Spinal cord (tissue), 10 donors: ENCODE measurements around the gene WAC. TPM values are rescaled to one million over a fixed set of nuclear protein-coding genes. Genes with fewer than 3 reads are reported as not detected.
"Not testable (repeated sequence)": the region's sequence is repeated elsewhere in the genome, so short reads cannot be mapped to it uniquely, and the experiment has no call there.

Experiments used
- DNase-seq, 6 donors: peaks; one replicate each; pipeline versions ENCODE4 v3.0.0 to v3.0.0-alpha.2; 2013 to 2015; ENCODE audit warnings: low spot score in 6 of 6, low read depth in 4 of 6
- H3K27ac ChIP-seq: one replicate; pipeline ENCODE4 v1.5.1; 2013; ENCODE audit warnings: low read depth, low read length, control low read depth
- H3K27me3 ChIP-seq: one replicate; pipeline ENCODE4 v1.6.1; 2013; ENCODE audit warnings: low read length; ENCODE audit not compliant: control insufficient read depth, insufficient read depth
- H3K36me3 ChIP-seq: one replicate; pipeline ENCODE4 v1.6.1; 2013; ENCODE audit warnings: low read length; ENCODE audit not compliant: control insufficient read depth, insufficient read depth
- H3K4me1 ChIP-seq: one replicate; pipeline ENCODE4 v1.6.1; 2013; ENCODE audit warnings: low read length; ENCODE audit not compliant: control insufficient read depth, insufficient read depth
- H3K4me3 ChIP-seq: one replicate; pipeline ENCODE4 v1.5.1; 2013; ENCODE audit warnings: low read depth, low read length, control low read depth
- H3K9me3 ChIP-seq: one replicate; pipeline ENCODE4 v1.6.1; 2013; ENCODE audit warnings: low read length; ENCODE audit not compliant: control insufficient read depth, insufficient read depth
- WGBS: methylation state at CpG from one replicate; pipeline ENCODE4 v1.1.5; 2013; ENCODE audit warnings: missing lambda C conversion rate; ENCODE audit not compliant: insufficient coverage; 5-methylcytosine and 5-hydroxymethylcytosine counted together
- long read RNA-seq, 4 donors: transcript quantifications; one replicate each; lab custom pipeline, GENCODE V29; 2026
- polyA plus RNA-seq, 2 donors: library from polyadenylated mRNA; unstranded; fragments of 120-200 nt; gene quantifications; one replicate each; pipeline ENCODE4 v1.2.1, GENCODE V29; 2013; ENCODE audit not compliant: insufficient read length in 2 of 2
- total RNA-seq, 2 donors: library from RNA; depleted of rRNA in 1 of 2; stranded (reverse); fragments of 120-200 nt in 1 of 2; fragments of >200 nt in 1 of 2; gene quantifications; one replicate each; pipeline versions ENCODE4 v1.2.3 to v1.2.4, GENCODE V29; 2013 to 2014
- donor health status: healthy.

WAC gene
- 10 to 100 TPM; 91.6 to 95.6 TPM for total RNA-seq
- 100 to 1,000 TPM; 119 to 127 TPM for polyA plus RNA-seq
- long read RNA-seq, donor 1, full-length matches to known transcripts: 7 of 46 reads
- long read RNA-seq, donor 1, partial matches to known transcripts: 16 of 46 reads
- long read RNA-seq, donor 1, other reads (novel, unspliced or antisense): 23 of 46 reads
- long read RNA-seq, donor 2, partial matches to known transcripts: 8 of 9 reads
- long read RNA-seq, donor 2, other reads (novel, unspliced or antisense): 0 of 9 reads
- long read RNA-seq, donor 3, partial matches to known transcripts: 19 of 29 reads
- long read RNA-seq, donor 3, other reads (novel, unspliced or antisense): 5 of 29 reads
- long read RNA-seq, donor 4, full-length matches to known transcripts: 9 of 89 reads
- long read RNA-seq, donor 4, partial matches to known transcripts: 80 of 89 reads
- long read RNA-seq, donor 4, other reads (novel, unspliced or antisense): 0 of 89 reads

DNA sequence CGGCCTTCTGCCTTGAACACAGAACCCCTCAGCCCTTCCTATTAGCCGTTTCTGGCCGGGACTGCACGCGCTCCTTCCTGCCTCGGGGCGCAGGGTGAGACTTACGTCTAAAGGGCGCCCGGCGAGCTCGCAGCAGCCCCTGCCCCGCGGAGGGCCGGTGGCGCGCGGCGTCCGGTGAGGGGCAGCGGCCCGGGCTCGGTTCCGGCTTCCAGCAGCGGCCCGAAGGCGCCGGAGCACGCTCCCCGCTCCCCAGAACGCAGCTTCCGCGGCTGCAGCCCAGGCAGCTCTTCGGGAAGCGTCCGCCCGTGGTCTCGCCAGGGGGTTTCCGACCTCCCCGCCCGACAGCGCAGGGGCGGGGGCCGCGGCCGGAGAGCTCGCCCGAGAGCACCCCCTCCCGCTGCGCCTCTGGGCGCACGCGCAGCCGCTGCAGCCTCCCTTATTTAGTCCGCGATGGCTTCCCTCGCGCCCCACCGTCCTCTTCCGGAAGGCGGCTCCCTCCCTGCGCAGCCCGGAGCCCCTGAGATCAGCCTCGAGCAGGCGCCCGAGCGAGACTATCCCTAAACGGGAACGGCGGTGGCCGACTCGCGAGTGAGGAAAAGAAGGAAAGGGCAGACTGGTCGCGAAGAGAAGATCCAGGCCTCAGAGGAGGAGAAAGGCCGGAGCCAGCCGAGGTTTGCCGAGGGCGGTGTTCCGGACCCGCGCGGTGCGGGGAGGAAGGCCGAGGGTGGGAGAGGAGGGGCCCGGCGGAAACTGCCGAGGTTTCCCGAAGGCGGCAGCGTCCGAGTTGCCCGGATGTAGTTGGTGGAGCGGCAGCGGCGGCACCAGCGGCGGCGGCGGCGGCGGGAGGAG lies at the start of gene WAC:
Gene WAC, plus strand, starts transcription at position 782 of the 849 bp plus-strand sequence. CDS start 462 bp downstream, outside the sequence.
- Histone ChIP-seq H3K36me3 (peaks cover 5% of the 10 kb centered on the region), H3K4me3 (peak within 1 kb of the TSS; percentile 95), H3K4me1 (peaks cover 9% of the 10 kb centered on the region), H3K27ac (peak within 1 kb of the TSS; percentile 100), H3K9me3 (no peaks in the 10 kb centered on the region), H3K27me3 (no peaks in the 10 kb centered on the region)
- peak; percentile 89 to 98 (median 95) for DNase-seq
- under 1% methylated on average over 102 of the region's 102 CpGs for WGBS

DNA sequence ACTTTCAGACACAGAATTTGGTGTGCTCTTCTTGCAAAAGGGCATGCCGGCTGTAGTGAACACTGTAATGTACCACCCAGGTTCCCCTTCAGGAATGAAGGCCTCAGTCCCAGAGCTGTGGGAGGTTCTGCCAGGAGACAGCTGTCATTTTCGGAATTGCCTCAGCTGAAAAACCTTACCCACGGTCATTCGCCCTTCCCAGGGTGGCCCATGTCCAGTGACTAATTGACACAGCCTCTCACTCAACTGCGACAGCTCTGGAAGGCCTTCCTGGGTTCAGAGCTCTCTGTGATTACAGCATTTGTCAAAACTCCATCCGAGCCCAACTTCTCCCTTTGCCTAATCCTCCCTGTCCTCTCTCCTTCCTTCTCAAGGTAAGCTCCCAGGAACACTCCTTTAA lies 43.7 kb upstream of the WAC start:
- Histone ChIP-seq H3K27ac (no peak overlapping the region), H3K4me3 (no peak overlapping the region), H3K27me3 (no peaks in the 10 kb centered on the region), H3K36me3 (no peaks in the 10 kb centered on the region), H3K9me3 (no peaks in the 10 kb centered on the region), H3K4me1 (no peaks in the 10 kb centered on the region)
- 80% methylated on average over 5 of the region's 6 CpGs for WGBS
- no peak for DNase-seq

DNA sequence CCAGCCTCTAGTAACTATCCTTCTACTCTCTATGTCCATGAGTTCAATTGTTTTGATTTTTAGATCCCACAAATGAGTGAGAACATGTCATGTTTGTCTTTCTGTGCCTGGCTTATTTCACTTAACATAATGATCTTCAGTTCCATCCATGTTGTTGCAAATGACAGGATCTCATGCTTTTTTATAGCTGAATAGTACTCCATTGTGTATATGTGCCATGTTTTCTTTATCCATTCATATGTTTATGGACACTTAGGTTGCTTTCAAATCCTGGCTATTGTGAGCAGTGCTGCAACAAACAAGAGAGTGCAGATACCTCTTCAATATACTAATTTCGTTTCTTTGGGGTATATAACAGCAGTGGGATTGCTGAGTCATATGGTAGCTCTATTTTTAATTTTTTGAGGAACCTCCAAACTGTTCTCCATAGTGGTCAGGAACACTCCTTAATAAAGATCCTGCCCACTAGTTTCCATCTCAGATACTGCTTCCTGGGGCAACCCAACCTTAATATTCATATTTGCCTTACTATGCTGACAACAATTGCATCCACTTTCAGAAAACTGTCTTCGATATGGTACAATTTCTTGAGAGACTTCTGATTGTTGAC lies 42.6 kb upstream of the WAC start:
- H3K27me3 ChIP-seq, H3K4me1 ChIP-seq, H3K27ac ChIP-seq, H3K9me3 ChIP-seq, DNase-seq, H3K4me3 ChIP-seq, H3K36me3 ChIP-seq: not testable (repeated sequence)
- WGBS: no CpG with 5 or more reads among the region's 2 CpGs

DNA sequence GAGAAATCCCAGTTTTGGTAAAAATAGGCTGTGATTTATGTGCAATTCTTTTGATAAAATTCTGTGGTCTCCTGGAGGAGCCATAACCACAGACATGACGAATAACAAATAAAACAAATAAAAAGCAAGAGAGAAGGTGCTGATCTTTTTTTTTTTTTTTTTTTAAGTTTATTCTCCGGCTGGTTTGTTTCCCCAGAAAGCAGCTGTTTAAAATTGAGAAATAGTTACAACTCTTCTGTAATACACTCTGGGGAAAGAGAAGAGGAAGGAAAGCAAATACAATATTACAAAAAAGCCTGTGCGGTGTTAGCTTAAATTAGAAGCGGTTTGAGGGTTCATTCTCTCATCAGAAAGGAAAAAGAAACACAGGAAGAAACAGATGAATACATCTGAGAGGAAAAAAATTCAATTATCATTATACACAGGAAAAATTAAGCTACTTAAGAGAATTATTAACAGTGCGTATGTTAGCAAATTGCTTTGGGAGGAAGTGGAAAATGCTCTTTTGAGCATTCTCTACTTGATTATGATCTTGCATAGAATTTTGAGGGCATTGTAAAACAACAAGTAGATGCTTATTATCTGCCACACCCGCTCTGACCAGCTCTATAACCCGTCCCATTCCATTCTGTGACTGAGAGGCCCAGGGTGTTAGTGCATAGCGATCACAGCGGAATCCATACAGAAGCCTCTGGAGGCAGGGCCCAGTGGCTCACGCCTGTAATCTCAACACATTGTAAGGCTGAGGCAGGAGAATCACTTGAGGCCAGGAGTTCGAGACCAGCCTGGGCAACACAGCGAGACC lies 40.6 kb upstream of the WAC start:
- 78% methylated on average over 5 of the region's 12 CpGs for WGBS
- DNase-seq: peak in 1 of 6 donors; percentile 73
- H3K4me3 ChIP-seq: no peak overlapping the region
- H3K27ac ChIP-seq: no peak overlapping the region
- H3K36me3 ChIP-seq: no peaks in the 10 kb centered on the region
- no peaks in the 10 kb centered on the region for H3K4me1 ChIP-seq
- no peaks in the 10 kb centered on the region for H3K27me3 ChIP-seq
- H3K9me3 ChIP-seq: no peaks in the 10 kb centered on the region

DNA sequence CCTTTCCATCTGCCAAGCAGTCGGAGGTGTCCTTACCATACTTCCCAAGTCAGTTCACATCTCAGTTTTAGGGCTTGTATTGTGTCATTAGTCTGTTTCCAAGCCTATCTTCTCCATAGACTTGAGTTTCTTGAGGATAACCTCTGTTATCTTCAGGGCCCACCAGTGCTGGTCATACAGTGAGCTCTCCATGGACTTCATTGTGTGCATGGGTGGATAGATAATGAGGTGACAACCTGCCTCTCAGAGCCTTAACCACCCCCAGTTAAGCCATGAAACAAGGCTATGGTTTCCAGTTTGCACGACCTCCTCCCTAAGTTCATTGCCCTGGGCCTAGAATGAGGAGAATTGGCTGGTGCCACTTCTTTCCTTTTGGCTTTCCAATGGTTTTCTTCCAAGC lies 38.5 kb upstream of the WAC start:
- Histone ChIP-seq H3K9me3 (no peaks in the 10 kb centered on the region), H3K36me3 (no peaks in the 10 kb centered on the region), H3K4me3 (no peak overlapping the region), H3K27me3 (no peaks in the 10 kb centered on the region), H3K4me1 (no peaks in the 10 kb centered on the region), H3K27ac (no peak overlapping the region)
- WGBS: no CpG with 5 or more reads among the region's 2 CpGs
- DNase-seq: no peak

- DNase-seq: no peak
- Histone ChIP-seq H3K36me3 (no peaks in the 10 kb centered on the region), H3K4me3 (no peak overlapping the region), H3K4me1 (no peaks in the 10 kb centered on the region), H3K27me3 (no peaks in the 10 kb centered on the region), H3K9me3 (no peaks in the 10 kb centered on the region), H3K27ac (no peak overlapping the region)
- WGBS: 74% methylated on average over 3 of the region's 3 CpGs
These were observed 37.8 kb upstream of the WAC start for GRCh38 chr10:28495084-28495483.

GRCh38 chr10:28496017-28496416 lies 36.9 kb upstream of the WAC start:
- no peaks in the 10 kb centered on the region for H3K4me1 ChIP-seq
- no peak overlapping the region for H3K27ac ChIP-seq
- 100% methylated on average over 2 of the region's 3 CpGs for WGBS
- H3K36me3 ChIP-seq: no peaks in the 10 kb centered on the region
- no peak overlapping the region for H3K4me3 ChIP-seq
- H3K9me3 ChIP-seq: no peaks in the 10 kb centered on the region
- no peaks in the 10 kb centered on the region for H3K27me3 ChIP-seq
- DNase-seq: no peak

DNA sequence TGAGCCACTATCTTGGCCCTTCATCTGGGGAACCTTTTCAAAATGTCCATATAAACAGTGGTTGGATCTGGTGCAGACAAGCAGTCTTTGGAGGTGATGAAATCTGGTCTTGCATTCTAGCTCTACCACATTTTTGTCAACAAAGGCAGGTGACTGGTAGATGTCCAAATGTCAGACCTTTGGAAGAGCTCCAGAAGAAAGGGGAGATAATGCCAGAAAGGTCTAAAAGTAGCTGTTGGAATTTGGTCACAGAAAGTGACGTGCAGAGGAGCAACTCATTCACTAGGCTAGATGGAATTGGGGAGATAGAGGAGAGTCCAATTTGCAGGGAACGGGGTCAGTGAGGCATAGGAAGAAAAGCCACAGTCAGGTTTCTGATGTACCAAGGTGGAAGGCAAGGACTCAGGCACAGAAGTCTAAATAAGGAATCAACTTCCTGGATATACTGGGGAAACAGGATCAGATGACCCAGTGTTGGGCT lies 36.4 kb upstream of the WAC start:
- DNase-seq: no peak
- 80% methylated on average over 2 of the region's 2 CpGs for WGBS
- Histone ChIP-seq H3K4me1 (no peaks in the 10 kb centered on the region), H3K27ac (no peak overlapping the region), H3K9me3 (no peaks in the 10 kb centered on the region), H3K27me3 (no peaks in the 10 kb centered on the region), H3K4me3 (no peak overlapping the region), H3K36me3 (no peaks in the 10 kb centered on the region)
